Myocyte (in vitro differentiated cells): Measurements from ENCODE around the gene ASAP3. TPM values are rescaled to one million over a fixed set of nuclear protein-coding genes. Genes with fewer than 3 reads are reported as not detected.

Experiments
- DNase-seq: peaks from one replicate; pipeline ENCODE4 v3.0.0-alpha.2; 2012; ENCODE audit warnings: low read depth
- total RNA-seq: library from RNA; depleted of rRNA; stranded (reverse); fragments of >200 nt; gene quantifications from 2 replicates; pipeline ENCODE4 v1.2.3, GENCODE V29; 2014

The ASAP3 gene
- total RNA-seq, 1 donor from 2014 or later: 48.8 TPM

GRCh38 chr1:23478896-23479665 lies 4.9 kb downstream of the ASAP3 start:
- peak; percentile 91 for DNase-seq

GRCh38 chr1:23477359-23478144 lies 6.4 kb downstream of the ASAP3 start:
- no peak for DNase-seq

- DNase-seq: peak; percentile 74
These were observed 8.3 kb downstream of the ASAP3 start for GRCh38 chr1:23475641-23476040.

GRCh38 chr1:23475134-23475628 lies 8.8 kb downstream of the ASAP3 start:
- DNase-seq: peak; percentile 94

GRCh38 chr1:23473037-23473800 lies 10.8 kb downstream of the ASAP3 start:
- DNase-seq: peak; percentile 99

- no peak for DNase-seq
These were observed 11.5 kb downstream of the ASAP3 start for GRCh38 chr1:23472351-23473036.

GRCh38 chr1:23471473-23472075 lies 12.4 kb downstream of the ASAP3 start:
- no peak for DNase-seq

- DNase-seq: peak; percentile 89
These were observed 13.5 kb downstream of the ASAP3 start for GRCh38 chr1:23470282-23471070.

GRCh38 chr1:23469372-23469982 lies 14.5 kb downstream of the ASAP3 start:
- no peak for DNase-seq

GRCh38 chr1:23466423-23466989 lies 17.5 kb downstream of the ASAP3 start:
- no peak for DNase-seq

GRCh38 chr1:23463286-23463685 lies 20.7 kb downstream of the ASAP3 start:
- no peak for DNase-seq

- no peak for DNase-seq
These were observed 21.2 kb downstream of the ASAP3 start for GRCh38 chr1:23462766-23463165.

- no peak for DNase-seq
These were observed 22.9 kb downstream of the ASAP3 start for GRCh38 chr1:23461050-23461449.

GRCh38 chr1:23460519-23460918 lies 23.5 kb downstream of the ASAP3 start:
- no peak for DNase-seq

- DNase-seq: no peak
These were observed 24.6 kb downstream of the ASAP3 start for GRCh38 chr1:23459338-23459757.

GRCh38 chr1:23456226-23456625 lies 27.8 kb downstream of the ASAP3 start:
- no peak for DNase-seq

GRCh38 chr1:23453455-23454000 lies 30.5 kb downstream of the ASAP3 start:
- DNase-seq: peak; percentile 80

- DNase-seq: peak; percentile 85
These were observed 32.0 kb downstream of the ASAP3 start for GRCh38 chr1:23452011-23452411.

GRCh38 chr1:23451441-23451840 lies 32.5 kb downstream of the ASAP3 start:
- peak; percentile 56 for DNase-seq
